ENCODE results near the gene ZNF592.

The ZNF592 gene

GRCh38 chr15:84800365-84800806 is 52.0 kb downstream of the ZNF592 start:
- no peak for FAIRE-seq
- no peak for TF ChIP-seq POLR2A (IDR thresholded peaks at IDR 0.05; ENCODE audit: low read depth, low read length)
- TF ChIP-seq TAF1 (IDR thresholded peaks at IDR 0.05; ENCODE audit: borderline replicate concordance, low read depth, low read length) = no peak
- no peak for TF ChIP-seq POLR2AphosphoS5 (IDR thresholded peaks at IDR 0.05; ENCODE audit: low read depth, low read length)
- no peak for DNase-seq (ENCODE audit: insufficient read length)

GRCh38 chr15:84804005-84804900 is 55.9 kb downstream of the ZNF592 start:
- TF ChIP-seq POLR2A (IDR thresholded peaks at IDR 0.05; ENCODE audit: low read depth, low read length) (no peak), TAF1 (IDR thresholded peaks at IDR 0.05; ENCODE audit: borderline replicate concordance, low read depth, low read length) (no peak), POLR2AphosphoS5 (IDR thresholded peaks at IDR 0.05; ENCODE audit: low read depth, low read length) (no peak)
- no peak for FAIRE-seq
- no peak for DNase-seq (ENCODE audit: insufficient read length)

GRCh38 chr15:84805221-84805620 is 56.8 kb downstream of the ZNF592 start:
- no peak for TF ChIP-seq TAF1 (IDR thresholded peaks at IDR 0.05; ENCODE audit: borderline replicate concordance, low read depth, low read length)
- TF ChIP-seq POLR2A (IDR thresholded peaks at IDR 0.05; ENCODE audit: low read depth, low read length) = no peak
- TF ChIP-seq POLR2AphosphoS5 (IDR thresholded peaks at IDR 0.05; ENCODE audit: low read depth, low read length) = no peak
- no peak for DNase-seq (ENCODE audit: insufficient read length)
- FAIRE-seq = no peak

GRCh38 chr15:84807228-84807627 is 58.8 kb downstream of the ZNF592 start:
- DNase-seq (ENCODE audit: insufficient read length) = no peak
- no peak for FAIRE-seq
- no peak for TF ChIP-seq POLR2AphosphoS5 (IDR thresholded peaks at IDR 0.05; ENCODE audit: low read depth, low read length)

GRCh38 chr15:84810073-84810840 is 61.9 kb downstream of the ZNF592 start:
- FAIRE-seq (no peak), DNase-seq (ENCODE audit: insufficient read length) (no peak)
- TF ChIP-seq TAF1 (IDR thresholded peaks at IDR 0.05; ENCODE audit: borderline replicate concordance, low read depth, low read length) (no peak), POLR2AphosphoS5 (IDR thresholded peaks at IDR 0.05; ENCODE audit: low read depth, low read length) (no peak), POLR2A (IDR thresholded peaks at IDR 0.05; ENCODE audit: low read depth, low read length) (no peak)

- no peak for DNase-seq (ENCODE audit: insufficient read length)
- no peak for FAIRE-seq
- TF ChIP-seq POLR2A (IDR thresholded peaks at IDR 0.05; ENCODE audit: low read depth, low read length) (no peak), POLR2AphosphoS5 (IDR thresholded peaks at IDR 0.05; ENCODE audit: low read depth, low read length) (no peak), TAF1 (IDR thresholded peaks at IDR 0.05; ENCODE audit: borderline replicate concordance, low read depth, low read length) (no peak)
These were observed 62.8 kb downstream of the ZNF592 start for GRCh38 chr15:84811151-84811550.

GRCh38 chr15:84811828-84812227 is 63.4 kb downstream of the ZNF592 start:
- FAIRE-seq (no peak), DNase-seq (ENCODE audit: insufficient read length) (no peak)
- TF ChIP-seq TAF1 (IDR thresholded peaks at IDR 0.05; ENCODE audit: borderline replicate concordance, low read depth, low read length) (no peak), POLR2AphosphoS5 (IDR thresholded peaks at IDR 0.05; ENCODE audit: low read depth, low read length) (no peak), POLR2A (IDR thresholded peaks at IDR 0.05; ENCODE audit: low read depth, low read length) (no peak)

- TF ChIP-seq POLR2AphosphoS5 (IDR thresholded peaks at IDR 0.05; ENCODE audit: low read depth, low read length) (no peak), TAF1 (IDR thresholded peaks at IDR 0.05; ENCODE audit: borderline replicate concordance, low read depth, low read length) (no peak), POLR2A (IDR thresholded peaks at IDR 0.05; ENCODE audit: low read depth, low read length) (no peak)
- DNase-seq (ENCODE audit: insufficient read length) (no peak), FAIRE-seq (no peak)
These were observed 64.5 kb downstream of the ZNF592 start for GRCh38 chr15:84812842-84813241.

- no peak for TF ChIP-seq TAF1 (IDR thresholded peaks at IDR 0.05; ENCODE audit: borderline replicate concordance, low read depth, low read length)
- FAIRE-seq = no peak
- DNase-seq (ENCODE audit: insufficient read length) = no peak
These were observed 65.0 kb downstream of the ZNF592 start for GRCh38 chr15:84813435-84813834.

- no peak for FAIRE-seq
- DNase-seq (ENCODE audit: insufficient read length) = no peak
- TF ChIP-seq TAF1 (IDR thresholded peaks at IDR 0.05; ENCODE audit: borderline replicate concordance, low read depth, low read length) (no peak), POLR2AphosphoS5 (IDR thresholded peaks at IDR 0.05; ENCODE audit: low read depth, low read length) (no peak), POLR2A (IDR thresholded peaks at IDR 0.05; ENCODE audit: low read depth, low read length) (no peak)
These were observed 65.5 kb downstream of the ZNF592 start for GRCh38 chr15:84813931-84814330.

GRCh38 chr15:84814916-84815315 is 66.5 kb downstream of the ZNF592 start:
- DNase-seq (ENCODE audit: insufficient read length) (no peak), FAIRE-seq (no peak)
- no peak for TF ChIP-seq POLR2AphosphoS5 (IDR thresholded peaks at IDR 0.05; ENCODE audit: low read depth, low read length)
- TF ChIP-seq POLR2A (IDR thresholded peaks at IDR 0.05; ENCODE audit: low read depth, low read length) = no peak
- no peak for TF ChIP-seq TAF1 (IDR thresholded peaks at IDR 0.05; ENCODE audit: borderline replicate concordance, low read depth, low read length)

Data from GM12892 (cell line).